Ovary (tissue), 3 donors: ENCODE results near the gene SNAP47.

Experiments
- CTCF ChIP-seq, 3 donors: fragments of 450-650 bp in 2 of 3; fragments of 200-600 bp in 1 of 3; IDR thresholded peaks; one replicate each; pipeline versions ENCODE4 v1.5.1 to v1.8.0; 2016 to 2022; ENCODE audit warnings: antibody characterized with exemption in 3 of 3, mild to moderate bottlenecking in 1 of 3
- POLR2A ChIP-seq: fragments of 450-650 bp; IDR thresholded peaks from one replicate; pipeline ENCODE4 v1.6.1; 2017; ENCODE audit warnings: antibody characterized with exemption, mild to moderate bottlenecking, moderate library complexity
- donor health status: DM: no; HTN: no; CAD: no.

DNA sequence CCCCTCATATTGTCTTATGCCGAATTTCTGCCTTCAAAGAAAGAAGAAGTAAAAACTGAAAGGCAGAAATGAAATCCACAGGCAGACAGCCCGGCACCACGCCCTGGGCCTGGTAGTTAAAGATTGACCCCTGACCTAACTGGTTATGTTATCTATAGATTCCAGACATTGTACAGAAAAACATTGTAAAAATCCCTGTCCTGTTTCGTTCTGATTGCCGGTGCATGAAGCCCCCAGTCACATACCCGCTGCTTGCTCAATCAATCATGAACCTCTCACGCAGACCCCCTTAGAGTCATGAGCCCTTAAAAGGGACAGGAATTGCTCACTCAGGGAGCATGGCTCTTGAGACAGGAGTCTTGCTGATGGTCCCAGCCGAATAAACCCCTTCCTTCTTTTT lies 49.4 kb upstream of the SNAP47 start:
- no peak for TF ChIP-seq CTCF (IDR thresholded peaks at IDR 0.05)
- no peak for TF ChIP-seq POLR2A
